ENCODE measurements around the gene EMCN. TPM values are rescaled to one million over a fixed set of nuclear protein-coding genes. Genes with fewer than 3 reads are reported as not detected.

EMCN gene
- total RNA-seq, 1 experiment from 2014 or later = not detected

DNA sequence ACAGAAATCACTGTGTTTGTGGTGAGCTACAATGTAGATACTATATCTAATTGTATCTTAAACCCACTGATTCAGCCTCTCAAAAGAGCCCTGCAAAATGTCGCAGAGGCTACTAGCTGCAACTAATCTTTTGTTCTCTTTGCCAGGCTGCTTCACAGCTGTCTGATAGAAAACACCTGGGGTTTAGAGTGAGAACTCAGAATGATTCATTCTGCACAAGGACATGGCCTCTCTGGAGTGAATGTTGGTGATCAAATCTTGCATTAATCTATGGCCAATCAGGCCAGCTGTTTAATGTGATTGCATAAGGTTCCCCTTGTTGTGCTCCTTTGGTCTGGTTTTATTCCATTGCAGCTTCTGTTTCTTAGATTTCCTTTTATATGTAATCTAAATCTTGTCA, 100.3 kb downstream of the EMCN start:
- DNase-seq = no peak

More for the DNA sequence above, 100.3 kb downstream of the EMCN start:
- no peak overlapping the region for H2BK20ac ChIP-seq (ENCODE audit: low read depth, low read length, poor library complexity, severe bottlenecking)
- no peak overlapping the region for H3K4me2 ChIP-seq (ENCODE audit: insufficient read depth, insufficient read length, low read length)
- H3K79me1 ChIP-seq (ENCODE audit: insufficient read depth, low read depth, low read length, poor library complexity, severe bottlenecking) = no peaks in the 10 kb centered on the region
- H4K8ac ChIP-seq (replicated peaks; ENCODE audit: insufficient read length, low read depth, low read length) = no peak overlapping the region
- no peak overlapping the region for H2BK15ac ChIP-seq (ENCODE audit: low read depth, low read length)
- H3K4me1 Mint-ChIP-seq = peaks cover 4% of the 10 kb centered on the region in 2 experiments
- H3K27ac Mint-ChIP-seq = no peak overlapping the region
- no peaks in the 10 kb centered on the region for H3K36me3 Mint-ChIP-seq (ENCODE audit: insufficient read depth in 1 of 3, low read depth in 3 of 3)
- H3K14ac ChIP-seq (ENCODE audit: insufficient read depth, low read length) = no peak overlapping the region
- no peak overlapping the region for H3T11ph ChIP-seq (ENCODE audit: low read length)
- no peak overlapping the region for H4K91ac ChIP-seq (ENCODE audit: insufficient read length, low read depth, low read length)
- no peak overlapping the region for H2BK120ac ChIP-seq (ENCODE audit: low read depth, low read length, poor library complexity, severe bottlenecking)
- no peaks in the 10 kb centered on the region for H3K23me2 ChIP-seq (ENCODE audit: insufficient read length, low read depth, low read length, poor library complexity, severe bottlenecking)
- no peaks in the 10 kb centered on the region for H4K20me1 ChIP-seq (ENCODE audit: control insufficient read depth, insufficient read depth, insufficient read length)
- H3K18ac ChIP-seq (ENCODE audit: insufficient read length, low read depth, low read length) = no peak overlapping the region
- no peak overlapping the region for H2BK12ac ChIP-seq (ENCODE audit: insufficient read length, low read depth, low read length)
- no peak overlapping the region for H3K27ac ChIP-seq (ENCODE audit: insufficient read length, low read depth, low read length)
- no peak overlapping the region for H3K4ac ChIP-seq (ENCODE audit: low read depth, low read length)
- H3K4me1 ChIP-seq (ENCODE audit: insufficient read depth, low read length) = no peaks in the 10 kb centered on the region
- TF ChIP-seq, protein P1, sequence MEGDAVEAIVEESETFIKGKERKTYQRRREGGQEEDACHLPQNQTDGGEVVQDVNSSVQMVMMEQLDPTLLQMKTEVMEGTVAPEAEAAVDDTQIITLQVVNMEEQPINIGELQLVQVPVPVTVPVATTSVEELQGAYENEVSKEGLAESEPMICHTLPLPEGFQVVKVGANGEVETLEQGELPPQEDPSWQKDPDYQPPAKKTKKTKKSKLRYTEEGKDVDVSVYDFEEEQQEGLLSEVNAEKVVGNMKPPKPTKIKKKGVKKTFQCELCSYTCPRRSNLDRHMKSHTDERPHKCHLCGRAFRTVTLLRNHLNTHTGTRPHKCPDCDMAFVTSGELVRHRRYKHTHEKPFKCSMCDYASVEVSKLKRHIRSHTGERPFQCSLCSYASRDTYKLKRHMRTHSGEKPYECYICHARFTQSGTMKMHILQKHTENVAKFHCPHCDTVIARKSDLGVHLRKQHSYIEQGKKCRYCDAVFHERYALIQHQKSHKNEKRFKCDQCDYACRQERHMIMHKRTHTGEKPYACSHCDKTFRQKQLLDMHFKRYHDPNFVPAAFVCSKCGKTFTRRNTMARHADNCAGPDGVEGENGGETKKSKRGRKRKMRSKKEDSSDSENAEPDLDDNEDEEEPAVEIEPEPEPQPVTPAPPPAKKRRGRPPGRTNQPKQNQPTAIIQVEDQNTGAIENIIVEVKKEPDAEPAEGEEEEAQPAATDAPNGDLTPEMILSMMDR (conservative IDR thresholded peaks at IDR 0.05) = no peak
- no peak overlapping the region for H3K4me3 Mint-ChIP-seq
- WGBS (ENCODE audit: extremely low coverage, insufficient read length, low lambda C conversion rate) = no CpG with 5 or more reads among the region's 1 CpG
- no peaks in the 10 kb centered on the region for H3K79me2 ChIP-seq (ENCODE audit: insufficient read depth, low read length)
- no peak overlapping the region for H2AK5ac ChIP-seq (ENCODE audit: insufficient read length, low read length)
- H3K9ac ChIP-seq (ENCODE audit: extremely low read depth, insufficient read length, low read length) = no peak overlapping the region
- no peak overlapping the region for H3K23ac ChIP-seq (ENCODE audit: insufficient read length, low read depth, low read length)
- no peaks in the 10 kb centered on the region for H3K9me3 Mint-ChIP-seq
- H2AFZ ChIP-seq (ENCODE audit: low read length) = no peak overlapping the region
- H3K9me3 ChIP-seq (ENCODE audit: control insufficient read depth, low read depth, low read length) = no peaks in the 10 kb centered on the region
- no peaks in the 10 kb centered on the region for H3K27me3 Mint-ChIP-seq (ENCODE audit: low read depth)
- no peak overlapping the region for H3K56ac ChIP-seq (ENCODE audit: insufficient read length, low read depth, low read length)
- H2BK5ac ChIP-seq (ENCODE audit: insufficient read length, low read length) = no peak overlapping the region
- H4K5ac ChIP-seq (ENCODE audit: insufficient read length, low read depth, low read length) = no peak overlapping the region
- H3K27me3 ChIP-seq (ENCODE audit: insufficient read depth, low read length) = no peaks in the 10 kb centered on the region

Measured in H9 (cell line).